GM04504 (cell line): ENCODE measurements around the gene GRIFIN.

Experiments used
- DNase-seq: peaks from one replicate; pipeline ENCODE4 v3.0.0-alpha.2; 2012; ENCODE audit warnings: low read depth

The GRIFIN gene

DNA sequence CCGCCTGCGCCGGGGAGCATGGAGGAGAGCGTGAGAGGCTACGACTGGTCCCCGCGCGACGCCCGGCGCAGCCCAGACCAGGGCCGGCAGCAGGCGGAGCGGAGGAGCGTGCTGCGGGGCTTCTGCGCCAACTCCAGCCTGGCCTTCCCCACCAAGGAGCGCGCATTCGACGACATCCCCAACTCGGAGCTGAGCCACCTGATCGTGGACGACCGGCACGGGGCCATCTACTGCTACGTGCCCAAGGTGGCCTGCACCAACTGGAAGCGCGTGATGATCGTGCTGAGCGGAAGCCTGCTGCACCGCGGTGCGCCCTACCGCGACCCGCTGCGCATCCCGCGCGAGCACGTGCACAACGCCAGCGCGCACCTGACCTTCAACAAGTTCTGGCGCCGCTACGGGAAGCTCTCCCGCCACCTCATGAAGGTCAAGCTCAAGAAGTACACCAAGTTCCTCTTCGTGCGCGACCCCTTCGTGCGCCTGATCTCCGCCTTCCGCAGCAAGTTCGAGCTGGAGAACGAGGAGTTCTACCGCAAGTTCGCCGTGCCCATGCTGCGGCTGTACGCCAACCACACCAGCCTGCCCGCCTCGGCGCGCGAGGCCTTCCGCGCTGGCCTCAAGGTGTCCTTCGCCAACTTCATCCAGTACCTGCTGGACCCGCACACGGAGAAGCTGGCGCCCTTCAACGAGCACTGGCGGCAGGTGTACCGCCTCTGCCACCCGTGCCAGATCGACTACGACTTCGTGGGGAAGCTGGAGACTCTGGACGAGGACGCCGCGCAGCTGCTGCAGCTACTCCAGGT is 43.1 kb downstream of the GRIFIN start:
- no peak for DNase-seq

GRCh38 chr7:2431260-2431867 is 44.8 kb downstream of the GRIFIN start:
- no peak for DNase-seq

DNA sequence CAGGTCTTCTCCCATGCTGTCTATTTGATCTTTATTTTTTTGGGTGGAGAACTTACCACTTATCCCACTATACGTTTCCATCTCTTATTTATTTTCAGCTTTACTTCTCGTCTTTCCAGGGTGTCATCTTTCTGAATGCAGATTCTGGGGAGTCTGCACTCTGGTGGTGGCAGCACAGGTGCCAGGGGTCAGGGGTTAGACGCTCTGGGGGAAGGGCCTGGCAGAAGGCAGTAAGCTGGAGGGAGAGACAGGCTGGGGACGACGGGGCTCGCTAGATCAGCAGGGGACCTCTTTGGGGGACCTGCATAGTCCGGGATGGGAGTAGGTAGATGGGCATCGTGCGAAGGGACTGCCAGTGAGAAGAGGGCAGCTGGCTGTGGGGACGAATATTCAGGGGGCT is 50.4 kb downstream of the GRIFIN start:
- DNase-seq: no peak
